A673 (cell line): ENCODE measurements around the gene FXYD4.

ENCODE experiments used
- CTCF ChIP-seq: fragments of 300-800, 200-600 bp; sonication (generic); conservative IDR thresholded peaks from 2 replicates; pipeline ENCODE4 v1.5.1; 2017; ENCODE audit warnings: low read depth, mild to moderate bottlenecking, antibody characterized with exemption, low read length, moderate library complexity, mixed read lengths
- EZH2 ChIP-seq: fragments of 200-600 bp; sonication (generic); IDR thresholded peaks from 2 replicates; pipeline ENCODE4 v1.6.1; 2017; ENCODE audit warnings: borderline replicate concordance, low read depth, mild to moderate bottlenecking, mixed read lengths, antibody characterized with exemption, low read length; ENCODE audit not compliant: poor library complexity, severe bottlenecking

- TF ChIP-seq CTCF (no peak), EZH2 (no peak)
These were observed 17.7 kb upstream of the FXYD4 start for GRCh38 chr10:43353495-43354329.
